Endothelial cell of hepatic sinusoid (primary cell): ENCODE data around the gene PSKH1.

Experiments
- in situ Hi-C: cut with HindIII; loops from 2 replicates; pipeline ENCODE4 v1.10.0; 2017; ENCODE audit warnings: low sequenced_read_pairs

The PSKH1 gene

GRCh38 chr16:67892899-67893742, at the start of gene PSKH1:
Gene PSKH1, plus strand, starts transcription at chr16:67893254. Its CDS starts 15,496 bp downstream, at chr16:67908750.
- in situ Hi-C loops: loop anchor here (25.0 kb wide), 1 partner anchor 169 kb away; no protein-coding TSS in a partner anchor

- in situ Hi-C loops: no loop called here
These were observed 49.7 kb upstream of the PSKH1 start for GRCh38 chr16:67843343-67843765.

- in situ Hi-C loops: no loop called here
These were observed 48.6 kb upstream of the PSKH1 start for GRCh38 chr16:67844497-67844896.

- in situ Hi-C loops: no loop called here
These were observed 47.6 kb upstream of the PSKH1 start for GRCh38 chr16:67845291-67846062.

- in situ Hi-C loops: no loop called here
These were observed 47.1 kb upstream of the PSKH1 start for GRCh38 chr16:67846063-67846319.

GRCh38 chr16:67846320-67847063, 46.6 kb upstream of the PSKH1 start, which contains the start of gene NUTF2:
Gene NUTF2, plus strand, starts transcription at chr16:67846933. Its CDS starts 18,198 bp downstream, at chr16:67865131.
- in situ Hi-C loops: no loop called here

- in situ Hi-C loops: no loop called here
These were observed 45.8 kb upstream of the PSKH1 start, which contains the start of gene CENPT for GRCh38 chr16:67847064-67847861. Gene CENPT, minus strand, starts transcription at chr16:67847693. Its CDS starts 13,834 bp downstream, at chr16:67833859.

GRCh38 chr16:67848118-67848517, 44.9 kb upstream of the PSKH1 start:
- in situ Hi-C loops: no loop called here

GRCh38 chr16:67853670-67854069, 39.4 kb upstream of the PSKH1 start:
- in situ Hi-C loops: no loop called here

GRCh38 chr16:67855789-67856188, 37.3 kb upstream of the PSKH1 start:
- in situ Hi-C loops: no loop called here

- in situ Hi-C loops: no loop called here
These were observed 36.0 kb upstream of the PSKH1 start for GRCh38 chr16:67856927-67857546.

- in situ Hi-C loops: no loop called here
These were observed 35.4 kb upstream of the PSKH1 start for GRCh38 chr16:67857547-67858233.

GRCh38 chr16:67858500-67858899, 34.6 kb upstream of the PSKH1 start:
- in situ Hi-C loops: no loop called here

GRCh38 chr16:67860589-67861398, 32.3 kb upstream of the PSKH1 start:
- in situ Hi-C loops: loop anchor here (5.0 kb wide), 1 partner anchor 38 kb away; no protein-coding TSS in a partner anchor

GRCh38 chr16:67861877-67862276, 31.2 kb upstream of the PSKH1 start:
- in situ Hi-C loops: loop anchor here (5.0 kb wide), 1 partner anchor 40 kb away; no protein-coding TSS in a partner anchor

GRCh38 chr16:67862623-67863583, 30.2 kb upstream of the PSKH1 start:
- in situ Hi-C loops: loop anchor here (5.0 kb wide), 1 partner anchor 41 kb away; no protein-coding TSS in a partner anchor

GRCh38 chr16:67864044-67864443, 29.0 kb upstream of the PSKH1 start:
- in situ Hi-C loops: loop anchor here (5.0 kb wide), 1 partner anchor 42 kb away; no protein-coding TSS in a partner anchor
